ENCODE results near the gene JAZF1. TPM values are rescaled to one million over a fixed set of nuclear protein-coding genes. Genes with fewer than 3 reads are reported as not detected.

Gene JAZF1
- total and polyA plus RNA-seq, 9 of the 15 experiments (the other 6 are each of a cell fraction or from before 2014, with no cell fraction given) = 0.04 to 0.64 (median 0.11) TPM; not detected in 3

- no peak for ATAC-seq
- H3K79me2 ChIP-seq (ENCODE audit: control insufficient read depth, insufficient read depth, low read length) = no peaks in the 10 kb centered on the region
Observed at GRCh38 chr7:28026237-28026636, 154.4 kb downstream of the JAZF1 start.

DNA sequence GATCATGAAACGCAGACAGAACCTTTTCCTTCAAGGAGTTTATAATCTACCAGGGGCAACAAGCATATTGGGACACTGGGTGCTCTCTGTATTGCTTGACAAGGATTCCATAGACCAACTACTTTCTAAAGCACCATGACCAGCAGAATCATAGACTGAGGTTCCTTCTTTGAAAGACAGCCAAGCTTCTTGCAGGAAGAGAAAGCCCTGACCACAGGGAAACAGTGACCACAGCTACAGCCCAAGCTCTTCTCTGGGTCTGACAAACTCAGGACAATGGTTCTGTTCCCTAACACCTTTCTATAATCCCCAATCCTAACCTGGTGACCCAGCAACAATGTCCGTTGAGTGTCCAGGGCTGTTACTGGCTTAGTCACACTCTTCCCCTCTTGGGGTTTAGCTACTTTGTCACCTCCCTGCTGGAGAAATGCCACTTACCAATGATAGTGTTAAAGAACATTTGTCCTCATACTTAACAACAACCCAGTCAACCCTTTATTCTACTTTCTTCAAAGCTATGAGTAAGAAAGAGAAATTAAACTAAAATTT is 155.7 kb downstream of the JAZF1 start:
- Histone ChIP-seq H3K79me2 (ENCODE audit: control insufficient read depth, insufficient read depth, low read length) (no peaks in the 10 kb centered on the region), H3K27me3 (ENCODE audit: control insufficient read depth in 2 of 2, insufficient read depth in 2 of 2, low read length in 2 of 2) (peaks cover 10 to 14% of the 10 kb centered on the region in 2 experiments; a peak in 3 of 5 replicates), H3K4me1 (replicated peaks in 1 of 2; ENCODE audit: control insufficient read depth in 2 of 2, insufficient read depth in 2 of 2, low read length in 2 of 2) (no peaks in the 10 kb centered on the region), H3K9me1 (ENCODE audit: control insufficient read depth, insufficient read depth, low read length) (no peaks in the 10 kb centered on the region), H3K27ac (ENCODE audit: extremely low read depth, low read depth, low read length) (no peak overlapping the region), H3K9ac (ENCODE audit: insufficient read depth in 1 of 2, low read depth in 2 of 2, low read length in 2 of 2) (no peak overlapping the region), H2AFZ (ENCODE audit: low read depth, low read length) (no peak overlapping the region), H4K20me1 (replicated peaks; ENCODE audit: control insufficient read depth, insufficient read depth, low read length) (no peaks in the 10 kb centered on the region), H3K4me2 (ENCODE audit: insufficient read depth, low read length) (no peak overlapping the region), H3K4me3 (no peak overlapping the region), H3K36me3 (ENCODE audit: control insufficient read depth, insufficient read depth, low read length) (no peaks in the 10 kb centered on the region), H3K9me3 (replicated peaks; ENCODE audit: control insufficient read depth, insufficient read depth, low read depth, low read length) (no peaks in the 10 kb centered on the region)
- BruUV-seq (replicated peaks) = no TSS peak
- DNase-seq (ENCODE audit: extremely low read depth in 1 of 4, low spot score in 3 of 4) (no peak), ATAC-seq (no peak), FAIRE-seq (no peak)
- ChIA-PET CTCF (ENCODE audit: low intra/inter-chr PET ratio) (no interaction called here), POLR2A (interaction anchor here (0.5 to 0.6 kb wide), 2 partner anchors 61 to 184 kb away, joined by 3 to 4 read pairs; no protein-coding TSS in a partner anchor)
- in situ Hi-C loops (cut with MboI) = no loop called here
- WGBS (ENCODE audit: insufficient coverage, low coverage, missing lambda C conversion rate) = 0% methylated on average over 2 of the region's 2 CpGs
- intact Hi-C loops (cut with micrococcal nuclease) = loop anchor here (5.0 to 10.0 kb wide), 2 partner anchors 103 to 240 kb away; no protein-coding TSS in a partner anchor
- TF ChIP-seq POLR3G (IDR thresholded peaks at IDR 0.05; ENCODE audit: extremely low read depth, insufficient read length, insufficient replicate concordance) = no peak
- TF ChIP-seq NFIX (CRISPR knock-in tag; IDR thresholded peaks at IDR 0.05; ENCODE audit: low read depth) = no peak
- TF ChIP-seq ZNF184 (CRISPR knock-in tag; IDR thresholded peaks at IDR 0.05) = no peak
- TF ChIP-seq GATAD2A (IDR thresholded peaks at IDR 0.05) = no peak
- TF ChIP-seq MNT (conservative IDR thresholded peaks at IDR 0.05) = no peak
- no peak for TF ChIP-seq ZNF311 (CRISPR knock-in tag; IDR thresholded peaks at IDR 0.05)
- no peak for TF ChIP-seq FOXJ2 (tag; IDR thresholded peaks at IDR 0.05)
- no peak for TF ChIP-seq HLTF (IDR thresholded peaks at IDR 0.05)
- no peak for TF ChIP-seq NFXL1 (CRISPR knock-in tag; IDR thresholded peaks at IDR 0.05)
- no peak for TF ChIP-seq GTF3C2 (IDR thresholded peaks at IDR 0.05; ENCODE audit: borderline replicate concordance, extremely low read depth, insufficient read length)

More at GRCh38 chr7:28026237-28026636, 154.4 kb downstream of the JAZF1 start:
- Histone ChIP-seq H3K4me1 (replicated peaks in 1 of 2; ENCODE audit: control insufficient read depth in 2 of 2, insufficient read depth in 2 of 2, low read length in 2 of 2) (no peaks in the 10 kb centered on the region), H3K27ac (ENCODE audit: extremely low read depth, low read depth, low read length) (no peak overlapping the region), H3K36me3 (ENCODE audit: control insufficient read depth, insufficient read depth, low read length) (no peaks in the 10 kb centered on the region), H4K20me1 (replicated peaks; ENCODE audit: control insufficient read depth, insufficient read depth, low read length) (no peaks in the 10 kb centered on the region), H3K9ac (ENCODE audit: insufficient read depth in 1 of 2, low read depth in 2 of 2, low read length in 2 of 2) (no peak overlapping the region), H3K27me3 (ENCODE audit: control insufficient read depth in 2 of 2, insufficient read depth in 2 of 2, low read length in 2 of 2) (peaks cover 6 to 9% of the 10 kb centered on the region in 2 experiments; a peak in 4 of 5 replicates), H3K9me3 (replicated peaks; ENCODE audit: control insufficient read depth, insufficient read depth, low read depth, low read length) (no peaks in the 10 kb centered on the region), H3K4me2 (ENCODE audit: insufficient read depth, low read length) (no peak overlapping the region), H2AFZ (ENCODE audit: low read depth, low read length) (no peak overlapping the region), H3K9me1 (ENCODE audit: control insufficient read depth, insufficient read depth, low read length) (no peaks in the 10 kb centered on the region), H3K4me3 (no peak overlapping the region)
- 0% methylated on average over 2 of the region's 2 CpGs for WGBS (ENCODE audit: insufficient coverage, low coverage, missing lambda C conversion rate)
- intact Hi-C loops (cut with micrococcal nuclease) = loop anchor here (10.0 kb wide), 1 partner anchor 241 kb away; no protein-coding TSS in a partner anchor
- TF ChIP-seq ZFX (CRISPR knock-in tag; IDR thresholded peaks at IDR 0.05) (no peak), PTBP1 (IDR thresholded peaks at IDR 0.05; ENCODE audit: low read depth, low read length) (no peak), RBM34 (IDR thresholded peaks at IDR 0.05; ENCODE audit: borderline replicate concordance, insufficient read depth, low read length) (no peak), DPF2 (IDR thresholded peaks at IDR 0.05) (no peak)
- FAIRE-seq (no peak), DNase-seq (ENCODE audit: extremely low read depth in 1 of 4, low spot score in 3 of 4) (no peak)
- ChIA-PET CTCF (ENCODE audit: low intra/inter-chr PET ratio) (no interaction called here), POLR2A (interaction anchor here (1.2 kb wide), 1 partner anchor 251 kb away, joined by 3 read pairs; no protein-coding TSS in a partner anchor)
- in situ Hi-C loops (cut with MboI) = no loop called here
- BruUV-seq (replicated peaks) = no TSS peak

All from K562 (cell line).